ENCODE data around the gene PRDM5.

- TF ChIP-seq USF1 (CRISPR knock-in tag; IDR thresholded peaks at IDR 0.05) (no peak), BCLAF1 (IDR thresholded peaks at IDR 0.05; ENCODE audit: borderline replicate concordance in 1 of 2, control insufficient read depth in 1 of 2, low read depth in 2 of 2, low read length in 1 of 2) (no peak), ZC3H11A (IDR thresholded peaks at IDR 0.05; ENCODE audit: low read depth, low read length) (no peak), JUND (IDR thresholded peaks at IDR 0.05; ENCODE audit: borderline replicate concordance, low read depth, low read length) (no peak), JUND (tag; IDR thresholded peaks at IDR 0.05; ENCODE audit: borderline replicate concordance, low read depth, low read length) (no peak), REST (IDR thresholded peaks at IDR 0.05; ENCODE audit: borderline replicate concordance) (no peak), REST (CRISPR knock-in tag; IDR thresholded peaks at IDR 0.05; ENCODE audit: low read depth) (no peak)
Observed at GRCh38 chr4:120923207-120923522, 639 bp upstream of the PRDM5 start.
